GM21390 (cell line): Measurements from ENCODE around the gene HBA2.
"Not testable (repeated sequence)": the region's sequence is repeated elsewhere in the genome, so short reads cannot be mapped to it uniquely, and the experiment has no call there.

Experiments
- ATAC-seq: cut with Tn5 transposase; IDR thresholded peaks from one replicate; pipeline ENCODE4 v1.9.1; 2021; ENCODE audit not compliant: unreplicated experiment

The HBA2 gene

DNA sequence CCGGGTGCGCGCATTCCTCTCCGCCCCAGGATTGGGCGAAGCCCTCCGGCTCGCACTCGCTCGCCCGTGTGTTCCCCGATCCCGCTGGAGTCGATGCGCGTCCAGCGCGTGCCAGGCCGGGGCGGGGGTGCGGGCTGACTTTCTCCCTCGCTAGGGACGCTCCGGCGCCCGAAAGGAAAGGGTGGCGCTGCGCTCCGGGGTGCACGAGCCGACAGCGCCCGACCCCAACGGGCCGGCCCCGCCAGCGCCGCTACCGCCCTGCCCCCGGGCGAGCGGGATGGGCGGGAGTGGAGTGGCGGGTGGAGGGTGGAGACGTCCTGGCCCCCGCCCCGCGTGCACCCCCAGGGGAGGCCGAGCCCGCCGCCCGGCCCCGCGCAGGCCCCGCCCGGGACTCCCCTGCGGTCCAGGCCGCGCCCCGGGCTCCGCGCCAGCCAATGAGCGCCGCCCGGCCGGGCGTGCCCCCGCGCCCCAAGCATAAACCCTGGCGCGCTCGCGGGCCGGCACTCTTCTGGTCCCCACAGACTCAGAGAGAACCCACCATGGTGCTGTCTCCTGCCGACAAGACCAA is at the start of gene HBA2:
Gene HBA2, plus strand, starts transcription at position 503 of the 568 bp plus-strand sequence. Its CDS starts 37 bp downstream, at position 540.
- ATAC-seq, result not testable (repeated sequence)

DNA sequence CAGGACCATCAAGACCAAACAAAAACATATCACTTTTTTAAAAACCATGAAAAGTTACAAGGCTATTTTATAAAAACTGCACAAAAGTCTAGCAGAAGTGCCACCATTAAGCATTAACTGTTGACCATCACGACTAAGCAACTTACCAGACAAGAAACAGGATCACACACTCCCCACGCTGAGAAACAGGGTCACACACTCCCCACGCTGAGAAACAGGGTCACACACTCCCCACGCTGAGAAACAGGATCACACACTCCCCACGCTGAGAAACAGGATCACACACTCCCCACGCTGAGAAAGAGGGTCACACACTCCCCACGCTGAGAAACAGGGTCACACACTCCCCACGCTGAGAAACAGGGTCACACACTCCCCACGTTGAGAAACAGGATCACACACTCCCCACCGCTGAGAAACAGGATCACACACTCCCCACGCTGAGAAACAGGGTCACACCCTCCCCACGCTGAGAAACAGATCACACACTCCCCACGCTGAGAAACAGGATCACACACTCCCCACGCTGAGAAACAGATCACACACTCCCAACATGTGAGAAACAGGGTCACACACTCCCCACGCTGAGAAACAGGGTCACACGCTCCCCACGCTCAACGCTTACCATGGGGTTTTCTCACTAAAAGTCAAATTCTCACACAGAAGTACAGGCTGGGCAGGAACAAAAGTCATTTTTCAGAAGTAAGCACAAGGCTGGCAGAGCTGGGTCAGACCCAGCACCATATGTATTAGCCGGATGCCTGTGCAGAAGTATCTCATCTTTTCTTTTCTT is 48.9 kb upstream of the HBA2 start:
- ATAC-seq, result not testable (repeated sequence)

DNA sequence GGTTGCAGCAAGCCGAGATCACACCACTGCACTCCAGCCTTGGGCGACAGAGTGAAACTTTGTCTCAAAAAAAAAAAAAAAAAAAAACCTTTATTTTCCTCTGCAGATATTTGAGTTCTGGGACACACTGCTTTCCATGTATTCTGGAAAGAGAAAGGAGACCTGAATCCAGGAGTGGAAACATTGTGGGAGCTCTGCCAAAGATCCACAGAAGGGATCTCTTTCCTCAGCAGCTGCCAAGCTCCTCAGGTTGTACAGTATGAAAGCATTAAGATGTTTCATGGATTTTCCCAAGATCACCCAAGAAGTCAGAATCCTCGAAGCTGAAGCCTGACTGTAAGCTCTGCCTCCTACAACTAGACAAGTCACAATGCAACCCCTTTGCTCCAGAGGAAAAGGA is 47.7 kb upstream of the HBA2 start:
- no peak for ATAC-seq

DNA sequence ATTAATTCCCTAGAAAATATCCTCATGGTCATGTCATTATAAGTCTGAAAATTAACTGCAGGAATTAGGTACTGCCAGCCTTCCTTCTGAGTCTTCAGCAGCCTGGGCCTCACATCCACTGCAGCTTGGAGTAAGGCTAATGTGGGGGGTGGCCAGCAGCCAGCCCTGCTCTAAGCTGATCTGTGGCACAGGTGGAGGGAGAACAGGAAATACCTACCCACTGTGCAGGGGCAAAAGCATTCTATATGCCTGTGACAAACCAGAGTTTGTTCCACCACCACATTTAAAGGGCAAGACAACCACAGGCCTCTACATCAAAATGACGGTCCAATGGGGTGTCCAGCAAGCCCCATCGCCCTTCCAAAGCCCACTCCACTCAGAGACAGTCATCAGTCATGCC is 43.6 kb upstream of the HBA2 start:
- ATAC-seq, result no peak

DNA sequence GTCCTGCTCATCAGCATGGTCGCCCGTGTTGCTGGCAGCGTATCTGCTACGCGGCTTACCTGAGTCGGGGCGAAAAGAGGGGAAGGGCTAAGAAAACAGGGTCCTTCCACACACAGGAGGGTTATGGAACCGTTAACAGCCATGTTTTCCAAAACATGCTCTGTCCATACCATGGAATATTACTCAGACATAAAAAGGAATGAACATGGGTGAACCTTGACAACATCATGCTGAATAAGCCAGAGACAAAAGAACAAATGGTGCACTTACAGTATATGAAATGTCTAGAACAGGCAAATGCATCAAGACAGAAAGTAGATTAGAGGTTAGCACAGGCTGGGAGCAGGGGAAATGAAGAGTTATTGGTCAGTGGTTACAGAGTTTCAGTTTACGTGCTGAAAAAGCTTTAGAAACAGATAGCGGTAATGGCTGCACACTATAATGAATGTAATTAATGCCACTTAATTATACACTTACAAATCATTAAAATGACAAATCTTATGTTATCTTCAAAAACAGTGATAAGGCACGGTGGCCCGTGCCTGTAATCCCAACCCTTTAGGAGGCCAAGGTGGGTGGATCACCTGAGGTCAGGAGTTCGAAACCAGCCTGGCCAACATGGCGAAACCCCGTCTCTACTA is 42.0 kb upstream of the HBA2 start:
- no peak for ATAC-seq

DNA sequence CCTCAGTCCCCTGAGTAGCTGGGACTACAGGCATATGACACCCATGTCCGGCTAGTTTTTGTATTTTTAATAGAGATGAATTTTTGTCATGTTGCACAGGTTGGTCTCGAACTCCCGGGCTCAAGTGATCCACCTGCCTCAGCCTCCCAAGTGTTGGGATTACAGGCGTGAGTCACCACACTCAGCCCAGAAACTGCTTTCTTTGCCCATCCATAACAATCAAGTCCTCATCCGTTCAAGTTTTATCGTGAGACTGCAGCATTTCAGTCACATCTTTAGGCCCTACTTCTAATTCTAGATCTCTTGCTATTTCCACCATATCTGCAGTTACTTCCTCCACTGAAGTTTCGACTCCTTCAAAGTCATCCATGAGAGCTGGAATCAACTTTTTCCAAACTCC is 40.6 kb upstream of the HBA2 start:
- no peak for ATAC-seq

DNA sequence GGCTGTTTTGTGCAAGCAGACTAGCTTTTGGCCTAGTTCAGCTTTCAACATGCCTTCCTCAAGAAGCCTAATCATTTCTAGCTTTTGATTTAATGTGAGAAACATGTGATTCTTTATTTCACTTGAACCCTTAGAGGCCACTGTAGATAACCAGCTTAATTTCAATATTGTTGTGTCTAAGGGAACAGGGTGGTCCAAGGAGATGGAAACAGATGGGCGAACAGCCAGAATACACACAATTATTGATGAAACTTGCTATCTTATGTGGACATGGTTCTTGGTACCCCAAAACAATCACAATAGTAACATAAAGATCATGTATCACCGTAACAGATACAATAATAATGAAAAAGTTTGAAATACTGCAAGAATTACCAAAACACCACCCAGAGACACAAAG is 39.0 kb upstream of the HBA2 start:
- no peak for ATAC-seq

DNA sequence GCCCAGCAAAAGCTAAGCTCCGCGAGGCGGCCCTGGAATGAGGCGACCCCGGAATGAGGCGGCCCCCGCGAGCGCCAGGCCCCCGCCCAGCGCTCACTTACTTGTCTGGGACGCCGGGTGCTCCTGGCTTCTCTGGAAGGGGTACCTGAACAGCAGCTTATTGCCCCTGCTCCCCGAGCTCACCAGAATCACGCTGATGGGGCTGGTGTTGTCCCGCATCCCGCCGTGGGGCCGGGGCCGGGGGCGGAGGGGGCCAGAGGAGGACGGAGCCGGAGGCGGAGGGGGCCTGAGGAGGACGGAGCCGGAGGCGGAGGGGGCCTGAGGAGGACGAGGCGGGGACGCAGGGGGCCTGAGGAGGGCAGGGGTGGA is 34.6 kb upstream of the HBA2 start:
- no peak for ATAC-seq

DNA sequence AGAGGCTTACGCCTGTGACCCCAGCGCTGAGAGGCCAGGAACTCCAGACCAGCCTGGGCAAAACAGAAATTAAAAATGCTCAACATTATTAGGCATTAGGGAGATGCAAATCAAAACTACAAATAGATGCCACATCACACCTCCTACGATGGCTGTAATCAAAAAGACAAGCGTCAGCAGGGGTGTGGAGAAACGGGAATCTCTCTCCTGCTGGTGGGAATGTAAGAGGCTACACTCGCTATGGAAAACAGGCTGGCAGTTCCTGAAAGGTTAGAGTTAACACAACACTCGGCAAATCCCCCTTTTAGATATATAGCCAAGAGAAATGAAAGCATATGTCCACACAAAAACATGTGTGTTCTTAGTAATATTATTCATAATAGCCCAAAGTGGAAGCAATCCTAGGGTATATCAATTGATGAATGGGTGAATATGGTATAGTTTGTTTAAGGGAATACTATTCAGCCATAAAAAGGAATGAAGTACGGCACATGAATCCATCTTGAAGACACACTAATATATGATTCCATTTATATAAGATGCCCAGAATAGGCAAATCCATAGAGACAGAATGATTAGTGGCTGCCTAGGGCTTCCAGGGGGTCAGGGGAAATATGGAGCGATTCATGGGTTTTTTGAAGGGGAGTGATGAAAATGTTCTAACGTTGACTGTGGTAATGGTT is 32.4 kb upstream of the HBA2 start:
- ATAC-seq, result no peak

DNA sequence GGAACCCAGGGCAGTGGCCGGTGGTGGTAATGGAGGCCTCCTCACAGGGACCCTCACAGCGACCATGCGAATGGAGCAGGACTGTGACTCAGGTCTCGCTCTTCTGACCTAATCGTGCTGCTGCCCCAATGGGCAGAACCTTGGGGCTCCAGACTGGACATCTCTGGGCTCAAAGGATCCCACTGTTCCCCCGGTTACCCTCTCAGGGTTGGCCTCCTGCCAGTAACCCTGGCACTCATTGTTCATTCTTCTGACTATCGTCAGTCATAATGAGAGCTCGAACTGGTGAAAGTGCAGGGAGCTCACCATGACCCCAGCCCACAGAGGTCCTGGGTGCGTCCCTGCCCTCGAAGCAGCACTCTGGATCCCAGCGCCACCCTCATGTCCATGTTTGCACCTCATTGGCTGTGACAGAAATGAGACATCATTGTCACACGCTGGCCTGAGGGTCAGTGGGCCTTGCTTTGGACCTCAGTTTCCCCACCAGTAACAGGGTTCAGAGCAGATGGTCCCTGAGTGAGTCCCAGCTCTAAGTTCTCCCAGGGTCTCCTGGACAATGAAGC is 30.2 kb upstream of the HBA2 start:
- no peak for ATAC-seq

DNA sequence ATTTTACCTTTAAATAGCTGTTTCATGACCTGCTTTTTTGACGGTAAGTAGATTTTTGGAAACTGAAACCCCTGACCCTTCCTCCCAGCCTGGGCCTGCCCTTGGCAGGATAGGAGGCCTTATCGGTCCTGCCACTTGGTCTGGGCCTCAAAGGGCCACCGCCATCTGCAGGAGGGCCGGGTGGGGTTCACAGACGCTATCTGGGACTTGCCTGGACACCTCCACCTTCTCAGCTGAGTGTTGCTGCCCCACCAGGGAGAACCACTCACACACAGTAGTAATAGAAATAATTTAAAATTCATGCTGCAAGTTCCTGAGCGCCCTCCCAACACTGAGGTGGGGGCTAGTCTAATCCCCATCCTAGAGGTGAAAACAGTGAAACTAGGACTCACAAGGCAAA is 29.6 kb upstream of the HBA2 start:
- no peak for ATAC-seq

DNA sequence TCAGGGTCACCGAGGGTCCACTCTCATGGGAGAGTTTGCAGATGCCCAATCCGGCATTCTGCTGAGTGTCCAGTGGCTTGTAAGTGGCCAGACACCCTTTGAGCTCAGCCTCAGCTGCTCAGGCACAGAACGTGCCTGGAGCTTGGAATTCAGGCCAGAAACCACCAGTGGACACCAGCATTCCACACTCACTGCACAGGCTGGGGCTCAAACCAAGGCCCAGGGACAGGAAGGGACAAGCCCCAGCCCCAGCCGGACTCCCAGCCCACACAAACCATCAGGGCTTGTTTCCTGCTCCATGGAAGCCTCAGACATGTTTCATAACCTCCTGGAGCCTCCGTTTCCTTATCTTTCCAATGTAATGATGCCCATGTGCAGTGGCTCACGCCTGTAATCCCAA is 29.2 kb upstream of the HBA2 start:
- ATAC-seq, result no peak

DNA sequence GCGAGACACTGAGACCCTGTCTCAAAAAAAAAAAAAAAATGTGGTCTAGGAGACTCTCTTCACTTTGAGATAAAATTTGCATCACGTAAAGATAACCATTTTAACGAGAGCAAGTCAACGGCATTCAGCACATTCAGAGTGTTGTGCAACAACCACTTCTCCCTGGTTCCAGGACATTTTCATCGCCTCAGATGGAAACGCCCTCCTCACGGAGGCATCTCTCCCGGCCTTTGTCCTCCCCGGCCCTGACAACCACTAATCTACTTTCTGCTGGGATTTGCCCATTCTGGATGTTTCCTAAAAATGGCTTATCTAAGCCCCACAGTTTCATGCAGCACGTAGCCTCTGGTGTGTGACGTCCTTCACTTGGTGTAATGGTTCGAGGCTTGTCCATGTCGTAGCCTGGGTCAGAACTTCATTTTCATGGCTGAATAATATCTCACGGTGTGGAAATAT is 27.9 kb upstream of the HBA2 start:
- no peak for ATAC-seq

DNA sequence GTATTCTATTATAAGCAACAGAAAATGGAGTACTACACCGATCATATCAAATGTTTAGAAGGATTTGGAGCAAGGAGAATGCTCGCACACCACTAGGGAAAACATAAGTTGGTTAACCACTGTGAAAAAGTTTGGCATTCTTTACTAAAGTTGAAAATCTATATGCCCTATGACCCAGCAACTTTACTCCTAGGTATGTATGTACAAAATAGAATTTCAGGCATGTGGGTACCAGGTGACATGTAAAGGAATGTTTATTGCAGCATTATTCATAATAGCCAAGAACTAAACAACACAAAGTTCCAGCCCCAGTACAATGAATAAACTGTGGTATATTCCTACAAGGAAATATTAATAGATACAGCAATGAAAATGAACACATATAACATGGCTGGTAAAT is 26.0 kb upstream of the HBA2 start:
- ATAC-seq, result no peak

DNA sequence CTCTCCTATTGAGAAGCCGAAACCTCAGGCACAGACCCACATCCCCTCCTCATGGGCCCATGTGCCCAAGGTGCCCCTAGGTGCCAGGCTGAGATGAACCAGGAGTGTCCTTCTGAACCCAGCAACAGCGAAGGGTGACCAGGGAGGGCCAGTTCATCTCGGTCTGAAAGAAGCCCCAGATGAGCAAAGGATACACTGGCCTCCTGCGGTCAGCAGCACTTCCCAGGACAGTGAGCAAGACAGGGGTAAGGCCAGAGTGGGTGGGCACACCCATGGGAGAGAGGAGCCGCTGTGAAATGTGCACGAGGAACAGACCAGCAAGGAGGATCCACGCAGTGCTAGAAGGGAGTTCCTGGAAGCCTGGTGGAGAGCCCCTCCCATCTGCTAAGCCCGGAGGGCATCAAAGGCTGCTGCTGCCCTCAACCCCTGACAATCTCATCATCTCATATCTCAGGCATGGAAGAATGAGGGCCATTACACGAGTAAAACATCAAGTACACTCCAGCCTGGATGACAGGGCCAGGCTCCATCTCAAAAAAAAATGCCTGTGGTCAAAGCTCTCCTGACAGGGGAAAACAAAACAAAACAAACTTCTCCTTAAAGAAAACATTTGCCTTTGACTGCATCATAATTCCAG is 23.5 kb upstream of the HBA2 start:
- no peak for ATAC-seq

DNA sequence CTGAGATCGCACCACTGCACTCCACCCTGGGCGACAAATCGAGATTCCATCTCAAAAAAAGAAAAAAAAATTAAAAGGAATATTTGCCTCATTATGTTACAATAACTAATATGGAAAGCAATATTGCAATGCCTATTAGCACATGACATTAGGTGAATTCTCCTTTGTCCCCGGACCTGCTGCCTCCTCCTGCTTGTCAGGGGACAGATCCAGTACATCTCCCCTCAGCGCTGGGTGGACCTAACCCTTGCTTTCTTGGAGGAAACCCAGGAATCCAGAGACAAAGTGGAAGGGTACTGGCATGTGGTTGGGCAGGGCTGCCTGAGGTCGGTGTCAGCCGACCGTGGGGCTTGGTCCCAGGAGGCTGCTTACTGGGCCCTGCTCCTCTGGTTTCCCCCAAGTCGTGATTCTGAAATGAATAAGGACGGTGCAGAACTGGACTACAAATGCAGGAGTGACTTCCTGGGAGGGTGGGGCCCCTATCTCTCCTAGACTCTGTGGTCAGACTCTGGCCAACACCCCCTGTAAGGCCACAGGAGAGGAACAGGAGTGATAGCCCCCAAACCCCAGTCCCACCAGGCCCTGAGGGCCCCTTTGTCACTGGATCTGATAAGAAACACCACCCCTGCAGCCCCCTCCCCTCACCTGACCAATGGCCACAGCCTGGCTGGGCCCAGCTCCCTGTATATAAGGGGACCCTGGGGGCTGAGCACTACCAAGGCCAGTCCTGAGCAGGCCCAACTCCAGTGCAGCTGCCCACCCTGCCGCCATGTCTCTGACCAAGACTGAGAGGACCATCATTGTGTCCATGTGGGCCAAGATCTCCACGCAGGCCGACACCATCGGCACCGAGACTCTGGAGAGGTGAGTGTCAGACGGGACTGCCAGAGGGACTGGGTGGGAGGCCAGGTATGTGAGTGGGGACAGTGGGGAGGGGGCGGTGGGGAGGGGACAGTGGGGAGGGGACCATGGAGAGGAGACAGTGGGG is 20.2 kb upstream of the HBA2 start, which contains the start of gene HBZ:
Gene HBZ, plus strand, starts transcription at position 504 of the 988 bp plus-strand sequence. Its CDS starts 266 bp downstream, at position 770.
- ATAC-seq, result no peak

DNA sequence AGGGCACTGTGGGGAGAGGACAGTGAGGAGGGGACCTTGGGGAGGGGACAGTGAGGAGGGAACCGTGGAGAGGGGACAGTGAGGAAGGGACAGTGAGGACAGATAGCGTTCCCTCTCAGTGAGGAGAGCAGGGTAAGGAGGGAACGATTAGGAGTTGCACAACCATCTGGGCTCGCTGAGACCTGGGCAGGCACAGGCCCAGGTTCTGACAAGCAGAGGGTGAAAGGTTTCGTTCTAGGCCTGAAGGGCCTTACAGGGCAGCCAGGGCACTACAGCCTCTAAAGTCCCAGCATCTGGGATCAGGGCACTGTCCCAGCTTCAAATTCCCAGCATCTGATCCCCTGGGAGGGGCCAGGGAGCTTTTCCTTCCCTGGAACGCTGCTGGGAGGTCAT is 19.6 kb upstream of the HBA2 start:
- not testable (repeated sequence) for ATAC-seq

DNA sequence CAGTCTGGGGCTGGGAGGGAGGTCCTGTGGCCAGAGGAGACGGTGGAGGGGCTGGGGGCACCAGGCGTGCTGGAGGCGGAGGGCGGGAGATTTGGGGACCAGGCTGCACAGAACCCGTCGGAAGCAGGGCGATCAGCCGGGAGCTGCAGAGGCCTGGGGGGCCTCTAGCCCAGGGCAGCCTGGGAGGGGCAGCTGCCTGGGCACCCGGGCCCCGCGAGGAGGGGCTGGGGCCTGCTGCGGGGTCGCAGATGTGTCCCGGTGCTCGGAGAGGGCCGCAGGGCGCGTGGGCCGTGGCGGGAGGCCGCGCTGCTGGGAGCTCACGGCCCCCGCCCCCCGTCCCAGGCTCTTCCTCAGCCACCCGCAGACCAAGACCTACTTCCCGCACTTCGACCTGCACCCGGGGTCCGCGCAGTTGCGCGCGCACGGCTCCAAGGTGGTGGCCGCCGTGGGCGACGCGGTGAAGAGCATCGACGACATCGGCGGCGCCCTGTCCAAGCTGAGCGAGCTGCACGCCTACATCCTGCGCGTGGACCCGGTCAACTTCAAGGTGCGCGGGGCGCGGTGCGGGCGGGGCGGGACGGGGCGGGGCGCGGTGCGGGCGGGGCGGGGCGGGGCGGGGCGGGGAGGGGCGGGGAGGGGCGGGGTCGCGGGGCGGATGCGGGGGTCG is 19.0 kb upstream of the HBA2 start:
- ATAC-seq, result not testable (repeated sequence)
